ENCODE data around the gene MLST8.

The MLST8 gene

DNA sequence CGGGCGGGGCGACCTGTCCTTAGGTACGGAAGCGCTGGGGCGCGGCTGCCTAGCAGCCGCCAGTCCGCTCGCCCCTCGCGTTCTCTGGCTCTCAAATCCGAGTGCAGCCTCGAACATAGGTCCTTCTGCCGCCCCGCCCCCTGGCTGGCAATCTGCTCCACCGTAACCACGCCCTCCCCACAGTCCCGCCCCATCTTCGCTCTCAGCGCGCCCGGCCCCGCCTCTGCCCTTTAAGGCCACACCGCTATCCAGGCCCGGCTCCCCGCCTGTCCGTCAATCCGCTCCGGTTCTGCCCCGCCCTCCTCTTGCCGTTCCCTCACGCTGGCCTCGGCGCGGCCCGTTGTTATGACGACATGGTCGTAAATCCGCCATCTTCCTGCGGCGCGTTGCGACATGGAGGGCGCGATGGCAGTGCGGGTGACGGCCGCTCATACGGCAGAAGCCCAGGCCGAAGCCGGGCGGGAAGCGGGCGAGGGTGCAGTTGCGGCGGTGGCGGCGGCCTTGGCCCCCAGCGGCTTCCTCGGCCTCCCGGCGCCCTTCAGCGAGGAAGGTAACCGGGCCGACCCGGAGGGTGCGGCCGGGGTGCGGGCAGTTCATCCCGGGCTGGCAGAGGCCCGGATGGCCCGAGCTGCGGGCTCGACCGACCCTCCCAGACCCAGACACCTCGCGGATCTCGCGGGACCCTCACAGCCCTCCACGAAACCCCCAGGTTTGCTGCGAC lies 18.1 kb downstream of the MLST8 start, which contains the start of gene E4F1:
Gene E4F1, plus strand, starts transcription at position 371 of the 721 bp plus-strand sequence. Its CDS starts 23 bp downstream, at position 394.
- peak within 1 kb of the TSS; percentile 93 for H3K27ac ChIP-seq
- TF ChIP-seq ZFX (IDR thresholded peaks at IDR 0.05) (peak; percentile 85), CTCF (conservative IDR thresholded peaks at IDR 0.05) (no peak)

- peak; percentile 75 for TF ChIP-seq ZFX (IDR thresholded peaks at IDR 0.05)
- no peak for TF ChIP-seq CTCF (conservative IDR thresholded peaks at IDR 0.05)
- H3K27ac ChIP-seq, result peak overlapping the region; percentile 93
Observed at GRCh38 chr16:2223942-2224486, 18.8 kb downstream of the MLST8 start.

GRCh38 chr16:2226245-2226793 lies 21.1 kb downstream of the MLST8 start:
- peak overlapping the region; percentile 93 for H3K27ac ChIP-seq

GRCh38 chr16:2226918-2227317 lies 21.7 kb downstream of the MLST8 start:
- TF ChIP-seq CTCF (conservative IDR thresholded peaks at IDR 0.05), result no peak
- no peak for TF ChIP-seq ZFX (IDR thresholded peaks at IDR 0.05)
- H3K27ac ChIP-seq, result peak overlapping the region; percentile 93

More at GRCh38 chr16:2226245-2226793, 21.1 kb downstream of the MLST8 start:
- TF ChIP-seq CTCF (conservative IDR thresholded peaks at IDR 0.05) (no peak; the same call in 1 of the 2 replicates), ZFX (IDR thresholded peaks at IDR 0.05) (no peak)

DNA sequence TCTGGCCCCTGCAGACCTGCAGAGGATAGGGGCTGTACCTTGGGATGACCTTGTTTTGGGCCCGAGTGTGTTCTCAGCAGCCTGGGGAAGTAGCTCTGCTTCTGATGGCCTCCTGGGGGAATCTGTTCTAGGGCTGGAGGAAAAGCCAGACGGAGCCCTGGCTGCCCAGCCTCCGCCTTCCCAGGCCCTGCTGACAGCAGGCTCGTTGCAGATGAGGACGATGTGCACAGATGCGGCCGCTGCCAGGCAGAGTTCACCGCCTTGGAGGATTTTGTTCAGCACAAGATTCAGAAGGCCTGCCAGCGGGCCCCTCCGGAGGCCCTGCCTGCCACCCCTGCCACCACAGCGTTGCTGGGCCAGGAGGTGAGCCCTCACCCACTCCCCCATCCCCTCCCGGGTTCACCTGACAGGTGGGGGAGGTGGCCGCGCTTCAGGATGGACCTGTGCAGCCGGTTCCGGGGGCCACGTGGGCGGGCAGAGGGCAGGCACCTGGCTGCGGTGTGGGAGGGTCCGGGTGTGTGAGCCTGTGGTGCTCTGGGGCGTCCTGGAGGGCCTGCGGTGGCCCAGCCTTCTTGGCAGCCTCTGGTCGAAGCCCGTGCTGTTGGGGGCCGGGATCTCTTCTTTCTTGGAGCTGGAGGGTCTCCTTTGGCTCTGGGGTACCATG lies 23.0 kb downstream of the MLST8 start:
- TF ChIP-seq ZFX (IDR thresholded peaks at IDR 0.05), result no peak
- no peak for TF ChIP-seq CTCF (conservative IDR thresholded peaks at IDR 0.05)
- peak overlapping the region; percentile 93 for H3K27ac ChIP-seq

GRCh38 chr16:2229091-2229490 lies 23.8 kb downstream of the MLST8 start:
- TF ChIP-seq CTCF (conservative IDR thresholded peaks at IDR 0.05), result no peak
- no peak for TF ChIP-seq ZFX (IDR thresholded peaks at IDR 0.05)
- peak overlapping the region; percentile 93 for H3K27ac ChIP-seq
